Measurements from ENCODE around the gene ESF1.

Gene ESF1

GRCh38 chr20:13678944-13679343, 105.8 kb downstream of the ESF1 start:
- no peak for TF ChIP-seq CTCF (IDR thresholded peaks at IDR 0.05; ENCODE audit: poor library complexity, severe bottlenecking)
- Histone ChIP-seq H3K27me3 (ENCODE audit: insufficient read depth, poor library complexity, severe bottlenecking) (no peaks in the 10 kb centered on the region), H3K4me1 (ENCODE audit: insufficient read depth, poor library complexity, severe bottlenecking) (no peaks in the 10 kb centered on the region), H3K9me3 (ENCODE audit: severe bottlenecking) (no peaks in the 10 kb centered on the region), H3K36me3 (ENCODE audit: low read depth) (no peaks in the 10 kb centered on the region), H3K4me3 (ENCODE audit: severe bottlenecking) (no peak overlapping the region), H3K27ac (ENCODE audit: poor library complexity, severe bottlenecking) (no peak overlapping the region)
- DNase-seq (ENCODE audit: low spot score) (no peak), ATAC-seq (ENCODE audit: low read depth) (no peak)

DNA sequence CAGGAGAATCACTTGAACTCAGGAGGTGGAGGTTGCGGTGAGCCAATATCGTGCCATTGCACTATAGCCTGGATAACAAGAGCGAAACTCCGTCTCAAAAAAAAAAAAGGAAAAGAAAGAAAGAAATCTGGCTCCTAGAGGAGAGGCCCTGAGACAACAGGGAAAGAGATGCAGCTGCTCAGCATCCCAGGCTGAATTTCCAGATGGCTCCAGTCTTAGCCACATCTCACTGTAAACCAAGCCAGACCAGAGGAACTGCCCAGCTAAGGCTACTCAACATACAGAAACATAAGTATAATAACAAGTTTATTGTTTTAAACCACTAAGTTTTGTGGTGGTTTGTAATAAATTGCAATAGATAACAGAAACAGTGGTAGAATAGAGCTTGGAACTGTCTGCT, 107.5 kb downstream of the ESF1 start:
- no peak overlapping the region for H3K4me3 ChIP-seq (ENCODE audit: severe bottlenecking)
- TF ChIP-seq CTCF (IDR thresholded peaks at IDR 0.05; ENCODE audit: poor library complexity, severe bottlenecking): no peak
- DNase-seq (ENCODE audit: low spot score) (no peak), ATAC-seq (ENCODE audit: low read depth) (no peak)
- H3K36me3 ChIP-seq (ENCODE audit: low read depth): no peaks in the 10 kb centered on the region
- no peaks in the 10 kb centered on the region for H3K9me3 ChIP-seq (ENCODE audit: severe bottlenecking)
- no peak overlapping the region for H3K27ac ChIP-seq (ENCODE audit: poor library complexity, severe bottlenecking)
- H3K4me1 ChIP-seq (ENCODE audit: insufficient read depth, poor library complexity, severe bottlenecking): no peaks in the 10 kb centered on the region
- no peaks in the 10 kb centered on the region for H3K27me3 ChIP-seq (ENCODE audit: insufficient read depth, poor library complexity, severe bottlenecking)

GRCh38 chr20:13676682-13677081, 108.0 kb downstream of the ESF1 start:
- no peak for TF ChIP-seq CTCF (IDR thresholded peaks at IDR 0.05; ENCODE audit: poor library complexity, severe bottlenecking)
- Histone ChIP-seq H3K9me3 (ENCODE audit: severe bottlenecking) (no peaks in the 10 kb centered on the region), H3K27ac (ENCODE audit: poor library complexity, severe bottlenecking) (no peak overlapping the region), H3K4me3 (ENCODE audit: severe bottlenecking) (no peak overlapping the region), H3K36me3 (ENCODE audit: low read depth) (no peaks in the 10 kb centered on the region), H3K27me3 (ENCODE audit: insufficient read depth, poor library complexity, severe bottlenecking) (no peaks in the 10 kb centered on the region), H3K4me1 (ENCODE audit: insufficient read depth, poor library complexity, severe bottlenecking) (no peaks in the 10 kb centered on the region)
- no peak for ATAC-seq (ENCODE audit: low read depth)
- no peak for DNase-seq (ENCODE audit: low spot score)

DNA sequence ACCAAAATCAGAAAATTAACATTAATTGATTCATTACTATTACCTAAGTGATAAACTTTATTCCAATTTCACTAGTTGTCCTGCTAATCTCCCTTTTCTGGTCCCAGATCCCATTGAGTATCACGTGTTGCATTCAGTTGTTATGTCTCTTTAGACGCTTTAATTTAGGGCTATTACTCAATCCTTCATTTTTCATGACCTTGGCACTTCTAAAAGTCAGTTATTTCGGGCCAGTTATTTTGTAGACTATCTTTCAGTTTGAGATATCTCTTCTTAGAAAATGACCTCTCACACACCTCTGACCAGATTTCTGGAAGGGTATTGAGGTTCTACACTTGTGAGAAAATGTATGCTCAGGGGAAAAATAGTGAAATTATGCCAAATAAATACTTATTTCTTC, 112.0 kb downstream of the ESF1 start:
- no peaks in the 10 kb centered on the region for H3K36me3 ChIP-seq (ENCODE audit: low read depth)
- H3K4me3 ChIP-seq (ENCODE audit: severe bottlenecking): no peak overlapping the region
- no peak overlapping the region for H3K27ac ChIP-seq (ENCODE audit: poor library complexity, severe bottlenecking)
- H3K9me3 ChIP-seq (ENCODE audit: severe bottlenecking): no peaks in the 10 kb centered on the region
- DNase-seq (ENCODE audit: low spot score) (no peak), ATAC-seq (ENCODE audit: low read depth) (no peak)
- no peaks in the 10 kb centered on the region for H3K4me1 ChIP-seq (ENCODE audit: insufficient read depth, poor library complexity, severe bottlenecking)
- no peak for TF ChIP-seq CTCF (IDR thresholded peaks at IDR 0.05; ENCODE audit: poor library complexity, severe bottlenecking)
- H3K27me3 ChIP-seq (ENCODE audit: insufficient read depth, poor library complexity, severe bottlenecking): no peaks in the 10 kb centered on the region

- H3K27me3 ChIP-seq (ENCODE audit: insufficient read depth, poor library complexity, severe bottlenecking): no peaks in the 10 kb centered on the region
- no peaks in the 10 kb centered on the region for H3K4me1 ChIP-seq (ENCODE audit: insufficient read depth, poor library complexity, severe bottlenecking)
- H3K27ac ChIP-seq (ENCODE audit: poor library complexity, severe bottlenecking): no peak overlapping the region
- H3K36me3 ChIP-seq (ENCODE audit: low read depth): no peaks in the 10 kb centered on the region
- DNase-seq (ENCODE audit: low spot score) (no peak), ATAC-seq (ENCODE audit: low read depth) (no peak)
- H3K4me3 ChIP-seq (ENCODE audit: severe bottlenecking): no peak overlapping the region
- TF ChIP-seq CTCF (IDR thresholded peaks at IDR 0.05; ENCODE audit: poor library complexity, severe bottlenecking): no peak
- no peaks in the 10 kb centered on the region for H3K9me3 ChIP-seq (ENCODE audit: severe bottlenecking)
Measured at GRCh38 chr20:13671916-13672378, 112.8 kb downstream of the ESF1 start.
